ENCODE measurements around the gene AK6.

Gene AK6

GRCh38 chr5:69315972-69316371 is 53.3 kb downstream of the AK6 start:
- TF ChIP-seq CTCF (IDR thresholded peaks at IDR 0.05; ENCODE audit: low read depth, low read length), result no peak
- H3K4me3 ChIP-seq (ENCODE audit: low read depth, low read length), result no peak overlapping the region

- no peak for TF ChIP-seq CTCF (IDR thresholded peaks at IDR 0.05; ENCODE audit: low read depth, low read length)
- no peak overlapping the region for H3K4me3 ChIP-seq (ENCODE audit: low read depth, low read length)
Measured at GRCh38 chr5:69313428-69313827, 55.9 kb downstream of the AK6 start.

GRCh38 chr5:69312459-69313160 is 56.7 kb downstream of the AK6 start:
- H3K4me3 ChIP-seq (ENCODE audit: low read depth, low read length), result no peak overlapping the region
- TF ChIP-seq CTCF (IDR thresholded peaks at IDR 0.05; ENCODE audit: low read depth, low read length), result no peak

GRCh38 chr5:69309380-69309779 is 59.9 kb downstream of the AK6 start:
- TF ChIP-seq CTCF (IDR thresholded peaks at IDR 0.05; ENCODE audit: low read depth, low read length), result no peak
- H3K4me3 ChIP-seq (ENCODE audit: low read depth, low read length), result no peak overlapping the region

- H3K4me3 ChIP-seq (ENCODE audit: low read depth, low read length), result no peak overlapping the region
- TF ChIP-seq CTCF (IDR thresholded peaks at IDR 0.05; ENCODE audit: low read depth, low read length), result no peak
Measured at GRCh38 chr5:69308046-69308553, 61.2 kb downstream of the AK6 start.

- no peak overlapping the region for H3K4me3 ChIP-seq (ENCODE audit: low read depth, low read length)
- no peak for TF ChIP-seq CTCF (IDR thresholded peaks at IDR 0.05; ENCODE audit: low read depth, low read length)
Measured at GRCh38 chr5:69305512-69305911, 63.8 kb downstream of the AK6 start.
